Tibial nerve (tissue), 4 donors: ENCODE measurements around the gene MRPL52. TPM values are rescaled to one million over a fixed set of nuclear protein-coding genes. Genes with fewer than 3 reads are reported as not detected.
"Not testable (repeated sequence)": the region's sequence is repeated elsewhere in the genome, so short reads cannot be mapped to it uniquely, and the experiment has no call there.

Experiments
- DNase-seq, 2 donors: peaks; one replicate each; pipeline ENCODE4 v3.0.0-alpha.2; 2019; ENCODE audit warnings: low spot score in 2 of 2
- H3K27ac ChIP-seq, 4 donors: fragments of 200-600 bp; sonication (generic) in 3 of 4; one replicate each; pipeline ENCODE4 v1.5.1; 2017 to 2019; ENCODE audit warnings: mild to moderate bottlenecking in 1 of 4
- H3K27me3 ChIP-seq, 2 donors: fragments of 200-600 bp; sonication (generic) in 1 of 2; one replicate each; pipeline versions ENCODE4 v1.5.1 to v1.6.0; 2017 to 2019
- H3K36me3 ChIP-seq, 3 donors: fragments of 200-600 bp; sonication (generic); one replicate each; pipeline ENCODE4 v1.5.1; 2018 to 2019
- H3K4me1 ChIP-seq, 4 donors: fragments of 200-600 bp; sonication (generic) in 3 of 4; one replicate each; pipeline ENCODE4 v1.5.1; 2017 to 2019
- H3K4me3 ChIP-seq, 4 donors: fragments of 200-600 bp; sonication (generic) in 3 of 4; one replicate each; pipeline ENCODE4 v1.5.1; 2017 to 2019; ENCODE audit warnings: mild to moderate bottlenecking in 1 of 4, moderate library complexity in 1 of 4
- H3K9me3 ChIP-seq, 4 donors: fragments of 200-600 bp; sonication (generic) in 3 of 4; one replicate each; pipeline ENCODE4 v1.5.1; 2017 to 2019
- CTCF ChIP-seq, 5 experiments: fragments of 200-600 bp in 3 of 5; fragments of 450-650 bp in 2 of 5; sonication (generic) in 3 of 5; IDR thresholded peaks; one replicate each; pipeline ENCODE4 v1.5.1; 2016 to 2019; ENCODE audit warnings: antibody characterized with exemption in 5 of 5, mild to moderate bottlenecking in 3 of 5, moderate library complexity in 2 of 5
- EP300 ChIP-seq, 2 donors: sonication (generic); formaldehyde crosslinking; IDR thresholded peaks; one replicate each; pipeline ENCODE4 v1.6.1; 2017; ENCODE audit warnings: antibody characterized with exemption in 2 of 2, mild to moderate bottlenecking in 1 of 2
- POLR2A ChIP-seq, 2 donors: fragments of 450-650 bp; IDR thresholded peaks; one replicate each; pipeline ENCODE4 v1.6.1; 2017; ENCODE audit warnings: antibody characterized with exemption in 2 of 2, mild to moderate bottlenecking in 2 of 2, moderate library complexity in 2 of 2
- WGBS, 2 donors: methylation state at CpG; one replicate each; pipeline ENCODE4 v1.1.5; 2018; 5-methylcytosine and 5-hydroxymethylcytosine counted together
- total RNA-seq, 4 donors: library from RNA; depleted of rRNA; stranded (reverse); fragments of >200 nt; gene quantifications; one replicate each; pipeline ENCODE4 v1.1.0, GENCODE V29; 2016

The MRPL52 gene
- total RNA-seq, 4 donors from 2014 or later = 26.7 to 44.0 (median 30.2) TPM

GRCh38 chr14:22791301-22791700 lies 38.4 kb upstream of the MRPL52 start:
- Histone ChIP-seq H3K4me1 (no peaks in the 10 kb centered on the region), H3K9me3 (no peaks in the 10 kb centered on the region), H3K27me3 (no peaks in the 10 kb centered on the region), H3K36me3 (no peaks in the 10 kb centered on the region), H3K4me3 (no peak overlapping the region), H3K27ac (no peak overlapping the region)
- TF ChIP-seq EP300 (IDR thresholded peaks at IDR 0.05) = no peak
- TF ChIP-seq POLR2A (IDR thresholded peaks at IDR 0.05) = no peak
- TF ChIP-seq CTCF (IDR thresholded peaks at IDR 0.05) = no peak
- 62 to 68% methylated on average over 3 of the region's 3 CpGs for WGBS, 2 donors
- no peak for DNase-seq

- 86 to 89% methylated on average over 2 of the region's 2 CpGs for WGBS, 2 donors
- H3K9me3 ChIP-seq = no peaks in the 10 kb centered on the region
- H3K4me1 ChIP-seq = no peaks in the 10 kb centered on the region
- no peaks in the 10 kb centered on the region for H3K36me3 ChIP-seq
- no peak for DNase-seq
- H3K27me3 ChIP-seq = no peaks in the 10 kb centered on the region
- TF ChIP-seq EP300 (IDR thresholded peaks at IDR 0.05) (no peak), POLR2A (IDR thresholded peaks at IDR 0.05) (no peak), CTCF (IDR thresholded peaks at IDR 0.05) (no peak)
- H3K27ac ChIP-seq = no peak overlapping the region
- no peak overlapping the region for H3K4me3 ChIP-seq
Observed at GRCh38 chr14:22792158-22792557, 37.5 kb upstream of the MRPL52 start.

- not testable (repeated sequence) for H3K4me1 ChIP-seq, H3K4me3 ChIP-seq, DNase-seq, H3K36me3 ChIP-seq, H3K27me3 ChIP-seq, H3K27ac ChIP-seq, H3K9me3 ChIP-seq
- WGBS, 2 donors = 79 to 84% methylated on average over 5 of the region's 5 CpGs
Observed at GRCh38 chr14:22793550-22793949, 36.1 kb upstream of the MRPL52 start.

GRCh38 chr14:22793976-22794375 lies 35.7 kb upstream of the MRPL52 start:
- Histone ChIP-seq H3K4me1 (no peaks in the 10 kb centered on the region), H3K27me3 (no peaks in the 10 kb centered on the region), H3K4me3 (no peak overlapping the region), H3K27ac (no peak overlapping the region), H3K9me3 (no peaks in the 10 kb centered on the region), H3K36me3 (no peaks in the 10 kb centered on the region)
- TF ChIP-seq CTCF (IDR thresholded peaks at IDR 0.05) (no peak), EP300 (IDR thresholded peaks at IDR 0.05) (no peak), POLR2A (IDR thresholded peaks at IDR 0.05) (no peak)
- WGBS, 2 donors = 60 to 70% methylated on average over 5 of the region's 5 CpGs
- DNase-seq = no peak

GRCh38 chr14:22794551-22794951 lies 35.1 kb upstream of the MRPL52 start:
- Histone ChIP-seq H3K9me3 (no peaks in the 10 kb centered on the region), H3K27me3 (no peaks in the 10 kb centered on the region), H3K4me3 (no peak overlapping the region), H3K4me1 (no peaks in the 10 kb centered on the region), H3K36me3 (no peaks in the 10 kb centered on the region), H3K27ac (no peak overlapping the region)
- no peak for TF ChIP-seq POLR2A (IDR thresholded peaks at IDR 0.05)
- no peak for TF ChIP-seq EP300 (IDR thresholded peaks at IDR 0.05)
- TF ChIP-seq CTCF (IDR thresholded peaks at IDR 0.05) = no peak
- WGBS, 2 donors = 78 to 79% methylated on average over 6 to 7 of the region's 7 CpGs
- no peak for DNase-seq

- no peak overlapping the region for H3K27ac ChIP-seq
- H3K27me3 ChIP-seq = no peaks in the 10 kb centered on the region
- H3K4me1 ChIP-seq = no peaks in the 10 kb centered on the region
- no peak for DNase-seq
- no peaks in the 10 kb centered on the region for H3K36me3 ChIP-seq
- no peak for TF ChIP-seq POLR2A (IDR thresholded peaks at IDR 0.05)
- TF ChIP-seq EP300 (IDR thresholded peaks at IDR 0.05) = no peak
- no peak for TF ChIP-seq CTCF (IDR thresholded peaks at IDR 0.05)
- H3K4me3 ChIP-seq = no peak overlapping the region
- no peaks in the 10 kb centered on the region for H3K9me3 ChIP-seq
- 59 to 70% methylated on average over 5 of the region's 5 CpGs for WGBS, 2 donors
Observed at GRCh38 chr14:22796087-22796707, 33.5 kb upstream of the MRPL52 start.
